H9 (cell line): ENCODE results near the gene CD86. TPM values are rescaled to one million over a fixed set of nuclear protein-coding genes. Genes with fewer than 3 reads are reported as not detected.

Experiments
- DNase-seq: peaks from one replicate; pipeline ENCODE4 v3.0.0-alpha.2; 2017
- H2AFZ ChIP-seq: one replicate; pipeline ENCODE4 v1.6.1; 2013; ENCODE audit warnings: mild to moderate bottlenecking, low read length, control low read depth, moderate library complexity
- H2AK5ac ChIP-seq: 2 replicates; pipeline ENCODE4 v1.6.1; 2013; ENCODE audit warnings: low read length, control low read depth, mixed read lengths; ENCODE audit not compliant: insufficient read length
- H2BK120ac ChIP-seq: one replicate; pipeline ENCODE4 v1.6.1; 2013; ENCODE audit warnings: low read depth, mild to moderate bottlenecking, low read length, control low read depth, inconsistent platforms; ENCODE audit not compliant: poor library complexity, severe bottlenecking
- H2BK12ac ChIP-seq: 2 replicates; pipeline ENCODE4 v1.6.1; 2013; ENCODE audit warnings: low read length, control low read depth, mixed read lengths, low read depth; ENCODE audit not compliant: insufficient read length
- H2BK15ac ChIP-seq: 2 replicates; pipeline ENCODE4 v1.6.1; 2013; ENCODE audit warnings: low read depth, low read length, control low read depth
- H2BK20ac ChIP-seq: one replicate; pipeline ENCODE4 v1.6.1; 2013; ENCODE audit warnings: low read depth, mild to moderate bottlenecking, low read length, control low read depth, inconsistent platforms; ENCODE audit not compliant: poor library complexity, severe bottlenecking
- H2BK5ac ChIP-seq: 2 replicates; pipeline ENCODE4 v1.6.1; 2013; ENCODE audit warnings: low read length, control low read depth, mixed read lengths; ENCODE audit not compliant: insufficient read length
- H3K14ac ChIP-seq: 2 replicates; pipeline ENCODE4 v1.6.1; 2013; ENCODE audit warnings: low read length, control low read depth; ENCODE audit not compliant: insufficient read depth
- H3K18ac ChIP-seq: 2 replicates; pipeline ENCODE4 v1.6.1; 2013; ENCODE audit warnings: low read depth, mild to moderate bottlenecking, mixed read lengths, low read length, control low read depth; ENCODE audit not compliant: insufficient read length
- H3K23ac ChIP-seq: 2 replicates; pipeline ENCODE4 v1.6.1; 2013; ENCODE audit warnings: low read length, control low read depth, mixed read lengths, low read depth; ENCODE audit not compliant: insufficient read length
- H3K23me2 ChIP-seq: 2 replicates; pipeline ENCODE4 v1.6.1; 2013; ENCODE audit warnings: low read depth, mild to moderate bottlenecking, mixed read lengths, low read length, control low read depth; ENCODE audit not compliant: insufficient read length, poor library complexity, severe bottlenecking
- H3K27ac ChIP-seq: 2 replicates; pipeline ENCODE4 v1.5.1; 2013; ENCODE audit warnings: low read length, control low read depth, mixed read lengths, low read depth; ENCODE audit not compliant: insufficient read length
- H3K27me3 ChIP-seq: 2 replicates; pipeline ENCODE4 v1.6.1; 2013; ENCODE audit warnings: low read length, control low read depth, inconsistent platforms; ENCODE audit not compliant: insufficient read depth
- H3K4ac ChIP-seq: 2 replicates; pipeline ENCODE4 v1.6.1; 2013; ENCODE audit warnings: low read depth, mild to moderate bottlenecking, control low read depth, inconsistent platforms, low read length, moderate library complexity
- H3K4me1 ChIP-seq: 2 replicates; pipeline ENCODE4 v1.6.1; 2013; ENCODE audit warnings: low read length, control low read depth, inconsistent platforms; ENCODE audit not compliant: insufficient read depth
- H3K4me2 ChIP-seq: 2 replicates; pipeline ENCODE4 v1.6.1; 2013; ENCODE audit warnings: low read length, control low read depth, mixed read lengths; ENCODE audit not compliant: insufficient read length, insufficient read depth
- H3K56ac ChIP-seq: 2 replicates; pipeline ENCODE4 v1.6.1; 2013; ENCODE audit warnings: low read depth, mild to moderate bottlenecking, mixed read lengths, low read length, control low read depth; ENCODE audit not compliant: insufficient read length
- H3K79me1 ChIP-seq: 2 replicates; pipeline ENCODE4 v1.6.1; 2013; ENCODE audit warnings: low read depth, mild to moderate bottlenecking, moderate library complexity, low read length, control low read depth, inconsistent platforms; ENCODE audit not compliant: insufficient read depth, poor library complexity, severe bottlenecking
- H3K79me2 ChIP-seq: 2 replicates; pipeline ENCODE4 v1.6.1; 2013; ENCODE audit warnings: low read length, control low read depth, inconsistent platforms; ENCODE audit not compliant: insufficient read depth
- H3K9ac ChIP-seq: 2 replicates; pipeline ENCODE4 v1.6.1; 2013; ENCODE audit warnings: low read length, control low read depth, mixed read lengths; ENCODE audit not compliant: insufficient read length; ENCODE audit errors: extremely low read depth
- H3K9me3 ChIP-seq: one replicate; pipeline ENCODE4 v1.6.1; 2013; ENCODE audit warnings: low read depth, low read length, inconsistent platforms; ENCODE audit not compliant: control insufficient read depth
- H3T11ph ChIP-seq: one replicate; pipeline ENCODE4 v1.6.1; 2013; ENCODE audit warnings: mild to moderate bottlenecking, low read length, control low read depth, inconsistent platforms
- H4K20me1 ChIP-seq: one replicate; pipeline ENCODE4 v1.6.1; 2013; ENCODE audit not compliant: control insufficient read depth, insufficient read length, insufficient read depth
- H4K5ac ChIP-seq: 2 replicates; pipeline ENCODE4 v1.6.1; 2013; ENCODE audit warnings: low read depth, mild to moderate bottlenecking, mixed read lengths, low read length, control low read depth; ENCODE audit not compliant: insufficient read length
- H4K8ac ChIP-seq: replicated peaks from 2 replicates; pipeline ENCODE4 v1.6.1; 2013; ENCODE audit warnings: low read length, control low read depth, mixed read lengths, low read depth; ENCODE audit not compliant: insufficient read length
- H4K91ac ChIP-seq: 2 replicates; pipeline ENCODE4 v1.6.1; 2013; ENCODE audit warnings: low read depth, mild to moderate bottlenecking, moderate library complexity, mixed read lengths, low read length, control low read depth; ENCODE audit not compliant: insufficient read length
- H3K27ac Mint-ChIP-seq, 3 experiments: 2 replicates in 2 of 3; 3 replicates in 1 of 3; pipeline ENCODE4 v1.8.0; 2020 to 2021; ENCODE audit warnings: mixed read lengths in 3 of 3, mild to moderate bottlenecking in 1 of 3, moderate library complexity in 1 of 3
- H3K27me3 Mint-ChIP-seq: 2 replicates; pipeline ENCODE4 v1.8.0; 2021; ENCODE audit warnings: low read depth, mild to moderate bottlenecking, moderate library complexity, mixed read lengths
- H3K36me3 Mint-ChIP-seq, 3 experiments: 2 replicates in 2 of 3; 3 replicates in 1 of 3; pipeline ENCODE4 v1.8.0; 2020 to 2021; ENCODE audit warnings: low read depth in 3 of 3, mixed read lengths in 3 of 3; ENCODE audit not compliant: insufficient read depth in 1 of 3
- H3K4me1 Mint-ChIP-seq, 2 experiments: 2 replicates each; pipeline ENCODE4 v1.8.0; 2020; ENCODE audit warnings: mixed read lengths in 2 of 2
- H3K4me3 Mint-ChIP-seq, 2 experiments: 2 replicates in 1 of 2; 3 replicates in 1 of 2; pipeline ENCODE4 v1.8.0; 2020 to 2021; ENCODE audit warnings: mild to moderate bottlenecking in 2 of 2, mixed read lengths in 2 of 2, moderate library complexity in 1 of 2
- H3K9me3 Mint-ChIP-seq, 2 experiments: 2 replicates in 1 of 2; 3 replicates in 1 of 2; pipeline ENCODE4 v1.8.0; 2020; ENCODE audit warnings: mild to moderate bottlenecking in 2 of 2, mixed read lengths in 2 of 2, moderate library complexity in 1 of 2
- CTCF ChIP-seq: fragments of 200-600 bp; sonication (generic); conservative IDR thresholded peaks from 3 replicates; pipeline ENCODE4 v1.8.0; 2021; ENCODE audit warnings: antibody characterized with exemption, mild to moderate bottlenecking
- WGBS: extraction: QIAGEN DNeasy Blood & Tissue Kit; methylation state at CpG from one replicate; pipeline ENCODE4 v1.1.7; 2013; ENCODE audit warnings: missing lambda C conversion rate, low lambda C conversion rate, mixed read lengths; ENCODE audit not compliant: insufficient read length; ENCODE audit errors: extremely low coverage; 5-methylcytosine and 5-hydroxymethylcytosine counted together
- total RNA-seq: library from RNA; stranded (reverse); gene quantifications from 2 replicates; pipeline ENCODE4 v1.2.1, GENCODE V29; 2021

Gene CD86
- total RNA-seq, 1 experiment from 2014 or later, result not detected

- no peak overlapping the region for H2AK5ac ChIP-seq
- no peaks in the 10 kb centered on the region for H4K20me1 ChIP-seq
- H4K91ac ChIP-seq, result no peak overlapping the region
- H2AFZ ChIP-seq, result no peak overlapping the region
- H2BK120ac ChIP-seq, result no peak overlapping the region
- no peak overlapping the region for H3K4me3 Mint-ChIP-seq
- no peak overlapping the region for H2BK15ac ChIP-seq
- H3K56ac ChIP-seq, result no peak overlapping the region
- no peak overlapping the region for H2BK5ac ChIP-seq
- H3K27me3 Mint-ChIP-seq, result no peaks in the 10 kb centered on the region; the same call in 1 of the 2 replicates
- TF ChIP-seq CTCF, result no peak
- H3K4me1 ChIP-seq, result no peaks in the 10 kb centered on the region
- no CpG with 5 or more reads among the region's 1 CpG for WGBS
- H3K9ac ChIP-seq, result no peak overlapping the region
- peaks cover 13 to 22% (median 20%) of the 10 kb centered on the region in 3 experiments for H3K36me3 Mint-ChIP-seq
- no peak overlapping the region for H3K14ac ChIP-seq
- no peak overlapping the region for H3K4me2 ChIP-seq
- no peaks in the 10 kb centered on the region for H3K79me1 ChIP-seq
- no peak overlapping the region for H3K23ac ChIP-seq
- no peak overlapping the region for H2BK12ac ChIP-seq
- no peak for DNase-seq
- no peak overlapping the region for H3K18ac ChIP-seq
- H3K27ac ChIP-seq, result no peak overlapping the region
- H3K27me3 ChIP-seq, result no peaks in the 10 kb centered on the region
- peaks cover 28 to 30% of the 10 kb centered on the region in 2 experiments for H3K9me3 Mint-ChIP-seq
- no peaks in the 10 kb centered on the region for H3K79me2 ChIP-seq
- peaks cover 4 to 8% of the 10 kb centered on the region in 2 experiments for H3K4me1 Mint-ChIP-seq
- no peak overlapping the region for H3T11ph ChIP-seq
- no peak overlapping the region for H4K8ac ChIP-seq
- peaks cover 10% of the 10 kb centered on the region for H3K9me3 ChIP-seq
- no peak overlapping the region for H2BK20ac ChIP-seq
- H3K27ac Mint-ChIP-seq, result no peak overlapping the region
- H3K4ac ChIP-seq, result no peak overlapping the region
- H3K23me2 ChIP-seq, result no peaks in the 10 kb centered on the region
- no peak overlapping the region for H4K5ac ChIP-seq
Measured at GRCh38 chr3:122032531-122032930, 22.6 kb upstream of the CD86 start.
